Measurements from ENCODE around the gene AUTS2. TPM values are rescaled to one million over a fixed set of nuclear protein-coding genes. Genes with fewer than 3 reads are reported as not detected.

AUTS2 gene
- total RNA-seq, 3 donors from 2014 or later, result 31.5 to 94.3 (median 81.3) TPM

- no peaks in the 10 kb centered on the region for H3K4me1 ChIP-seq
- no peak for DNase-seq (ENCODE audit: low spot score in 2 of 2)
- intact Hi-C loops (cut with DNase I; ENCODE audit: low total_unique reads), result loop anchor here (10.0 kb wide), 1 partner anchor 653 kb away; no protein-coding TSS in a partner anchor
- H3K36me3 ChIP-seq, result no peaks in the 10 kb centered on the region
- no peak overlapping the region for H3K4me3 ChIP-seq
- H3K9me3 ChIP-seq, result no peaks in the 10 kb centered on the region
- no peak overlapping the region for H3K27ac ChIP-seq
- H3K27me3 ChIP-seq, result no peaks in the 10 kb centered on the region
- TF ChIP-seq POLR2AphosphoS5 (IDR thresholded peaks at IDR 0.05) (no peak), CTCF (IDR thresholded peaks at IDR 0.05) (no peak), POLR2A (IDR thresholded peaks at IDR 0.05) (no peak)
Measured at GRCh38 chr7:70571961-70572360, 973.7 kb downstream of the AUTS2 start.

GRCh38 chr7:70572571-70572970, 974.3 kb downstream of the AUTS2 start:
- intact Hi-C loops (cut with DNase I; ENCODE audit: low total_unique reads), result loop anchor here (10.0 kb wide), 1 partner anchor 652 kb away; no protein-coding TSS in a partner anchor
- no peaks in the 10 kb centered on the region for H3K27me3 ChIP-seq
- no peaks in the 10 kb centered on the region for H3K9me3 ChIP-seq
- no peak overlapping the region for H3K4me3 ChIP-seq
- H3K4me1 ChIP-seq, result no peaks in the 10 kb centered on the region
- no peaks in the 10 kb centered on the region for H3K36me3 ChIP-seq
- DNase-seq (ENCODE audit: low spot score in 2 of 2), result no peak
- no peak for TF ChIP-seq POLR2AphosphoS5 (IDR thresholded peaks at IDR 0.05)
- no peak for TF ChIP-seq CTCF (IDR thresholded peaks at IDR 0.05)
- no peak for TF ChIP-seq POLR2A (IDR thresholded peaks at IDR 0.05)
- no peak overlapping the region for H3K27ac ChIP-seq

GRCh38 chr7:70573071-70573661, 974.9 kb downstream of the AUTS2 start:
- no peak for TF ChIP-seq POLR2AphosphoS5 (IDR thresholded peaks at IDR 0.05)
- no peak for TF ChIP-seq POLR2A (IDR thresholded peaks at IDR 0.05)
- TF ChIP-seq CTCF (IDR thresholded peaks at IDR 0.05), result no peak
- Histone ChIP-seq H3K4me1 (no peaks in the 10 kb centered on the region), H3K27ac (no peak overlapping the region), H3K27me3 (no peaks in the 10 kb centered on the region), H3K4me3 (no peak overlapping the region), H3K9me3 (no peaks in the 10 kb centered on the region), H3K36me3 (no peaks in the 10 kb centered on the region)
- no peak for DNase-seq (ENCODE audit: low spot score in 2 of 2)
- intact Hi-C loops (cut with DNase I; ENCODE audit: low total_unique reads), result loop anchor here (10.0 kb wide), 1 partner anchor 652 kb away; no protein-coding TSS in a partner anchor

GRCh38 chr7:70573696-70574095, 975.4 kb downstream of the AUTS2 start:
- no peak overlapping the region for H3K27ac ChIP-seq
- H3K9me3 ChIP-seq, result no peaks in the 10 kb centered on the region
- no peaks in the 10 kb centered on the region for H3K36me3 ChIP-seq
- TF ChIP-seq CTCF (IDR thresholded peaks at IDR 0.05) (no peak), POLR2A (IDR thresholded peaks at IDR 0.05) (no peak), POLR2AphosphoS5 (IDR thresholded peaks at IDR 0.05) (no peak)
- no peak for DNase-seq (ENCODE audit: low spot score in 2 of 2)
- no peak overlapping the region for H3K4me3 ChIP-seq
- H3K27me3 ChIP-seq, result no peaks in the 10 kb centered on the region
- H3K4me1 ChIP-seq, result no peaks in the 10 kb centered on the region
- intact Hi-C loops (cut with DNase I; ENCODE audit: low total_unique reads), result loop anchor here (10.0 kb wide), 1 partner anchor 651 kb away; no protein-coding TSS in a partner anchor

GRCh38 chr7:70574314-70574834, 976.1 kb downstream of the AUTS2 start:
- Histone ChIP-seq H3K4me3 (no peak overlapping the region), H3K27me3 (no peaks in the 10 kb centered on the region), H3K4me1 (no peaks in the 10 kb centered on the region), H3K27ac (no peak overlapping the region), H3K36me3 (no peaks in the 10 kb centered on the region), H3K9me3 (no peaks in the 10 kb centered on the region)
- no peak for DNase-seq (ENCODE audit: low spot score in 2 of 2)
- TF ChIP-seq CTCF (IDR thresholded peaks at IDR 0.05), result no peak
- intact Hi-C loops (cut with DNase I; ENCODE audit: low total_unique reads), result loop anchor here (10.0 kb wide), 1 partner anchor 650 kb away; no protein-coding TSS in a partner anchor

All from breast epithelium (tissue), 4 donors.